ENCODE results near the gene THBS2. TPM values are rescaled to one million over a fixed set of nuclear protein-coding genes. Genes with fewer than 3 reads are reported as not detected.

The THBS2 gene
- total and polyA plus RNA-seq, 2 of the 8 experiments (the other 6 are each of a cell fraction or from before 2014, with no cell fraction given), result 11.0 to 22.5 TPM

DNA sequence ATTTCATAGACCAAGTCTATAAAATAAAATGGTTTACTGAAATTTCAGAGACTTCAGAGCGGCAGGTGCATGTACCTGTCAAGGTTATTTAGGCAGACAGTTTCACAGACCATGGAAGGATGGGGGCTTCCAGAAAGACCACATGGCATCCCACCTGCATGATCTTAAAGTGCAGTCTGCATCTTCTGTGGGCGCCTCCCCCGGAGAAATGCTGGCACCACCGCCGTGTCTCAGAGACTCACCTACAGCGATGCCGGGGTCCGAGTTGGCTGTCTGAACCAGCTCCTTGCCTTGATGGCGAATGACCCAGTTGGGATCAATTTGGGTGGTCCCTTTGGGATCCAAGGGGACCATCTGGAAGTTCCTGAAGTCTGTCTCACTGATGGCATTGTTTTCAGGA is 30.6 kb downstream of the THBS2 start:
- ChIA-PET CTCF (ENCODE audit: partially characterized antibody) (no interaction called here), POLR2A (ENCODE audit: partially characterized antibody) (no interaction called here)
- Histone ChIP-seq H3K23ac (ENCODE audit: insufficient read length) (no peak overlapping the region), H3K79me1 (ENCODE audit: low read depth, low read length) (no peaks in the 10 kb centered on the region), H2BK20ac (ENCODE audit: low read length) (no peak overlapping the region), H3K18ac (ENCODE audit: extremely low read depth, low read length) (no peak overlapping the region), H4K91ac (replicated peaks; ENCODE audit: insufficient read length, low read length) (no peak overlapping the region), H2BK12ac (ENCODE audit: low read depth, low read length) (no peak overlapping the region), H3K27me3 (replicated peaks in 1 of 4; ENCODE audit: control insufficient read depth in 3 of 4, extremely low read depth in 1 of 4, insufficient read depth in 3 of 4, low read length in 3 of 4) (no peaks in the 10 kb centered on the region), H3K14ac (ENCODE audit: insufficient read length) (no peak overlapping the region), H3K9me3 (ENCODE audit: insufficient read depth in 2 of 2, low read depth in 1 of 2, low read length in 1 of 2) (peaks cover 10 to 12% of the 10 kb centered on the region in 2 experiments), H3K56ac (replicated peaks; ENCODE audit: insufficient read length, low read depth, low read length) (no peak overlapping the region), H3K9ac (replicated peaks in 1 of 4; ENCODE audit: extremely low read depth in 1 of 4, low read depth in 3 of 4, low read length in 3 of 4) (no peak overlapping the region), H2AK5ac (ENCODE audit: low read depth, low read length) (no peak overlapping the region), H4K8ac (ENCODE audit: extremely low read depth, insufficient read depth, low read length) (no peak overlapping the region), H2BK15ac (ENCODE audit: low read length) (no peak overlapping the region), H3K4me2 (ENCODE audit: insufficient read depth in 1 of 2, low read depth in 2 of 2, low read length in 2 of 2) (no peak overlapping the region), H3K36me3 (ENCODE audit: control insufficient read depth in 2 of 4, insufficient read depth in 4 of 4, low read length in 3 of 4) (peaks cover 3 to 50% (median 15%) of the 10 kb centered on the region in 4 experiments; a peak in 6 of 8 replicates), H2BK120ac (replicated peaks; ENCODE audit: low read depth, low read length) (no peak overlapping the region), H3K4me3 (ENCODE audit: extremely low read depth in 1 of 4, insufficient read depth in 2 of 4, low read depth in 3 of 4, low read length in 4 of 4) (no peak overlapping the region), H3K79me2 (ENCODE audit: control insufficient read depth in 1 of 2, insufficient read depth in 2 of 2, low read length in 2 of 2) (no peaks in the 10 kb centered on the region), H3K4me1 (replicated peaks in 1 of 4; ENCODE audit: control insufficient read depth in 3 of 4, insufficient read depth in 4 of 4, low read length in 3 of 4) (no peaks in the 10 kb centered on the region), H3K4ac (replicated peaks; ENCODE audit: insufficient read length, low read depth, low read length) (no peak overlapping the region), H3K27ac (ENCODE audit: low read depth, low read length) (no peak overlapping the region), H2AFZ (ENCODE audit: low read length) (no peak overlapping the region), H3K23me2 (ENCODE audit: low read depth, low read length) (peaks cover 13% of the 10 kb centered on the region; the same call in 1 of the 2 replicates), H4K20me1 (replicated peaks in 1 of 2; ENCODE audit: control insufficient read depth in 1 of 2, insufficient read depth in 2 of 2, low read length in 2 of 2) (no peaks in the 10 kb centered on the region), H2BK5ac (ENCODE audit: low read depth, low read length) (no peak overlapping the region), H4K5ac (ENCODE audit: insufficient read length, low read depth, low read length) (no peak overlapping the region)
- WGBS, 2 experiments (ENCODE audit: extremely low coverage in 1 of 2, insufficient coverage in 1 of 2, insufficient read length in 1 of 2, insufficient replicate concordance in 2 of 2, low coverage in 1 of 2, low lambda C conversion rate in 2 of 2, missing lambda C conversion rate in 1 of 2), result 91% methylated on average over 9 of the region's 9 CpGs; no CpG with 5 or more reads in 1 of the 2 experiments
- no peak for FAIRE-seq
- no peak for DNase-seq (ENCODE audit: low read depth in 1 of 2, low spot score in 2 of 2)
- TF ChIP-seq POLR2AphosphoS5 (IDR thresholded peaks at IDR 0.05; ENCODE audit: low read depth, low read length) (no peak), EZH2 (IDR thresholded peaks at IDR 0.05; ENCODE audit: low read depth, low read length, severe bottlenecking) (no peak), GTF2F1 (IDR thresholded peaks at IDR 0.05; ENCODE audit: borderline replicate concordance, low read depth, low read length) (no peak), SUZ12 (IDR thresholded peaks at IDR 0.05; ENCODE audit: low read length) (no peak), TBP (IDR thresholded peaks at IDR 0.05; ENCODE audit: low read depth, low read length) (no peak), ZNF274 (IDR thresholded peaks at IDR 0.05; ENCODE audit: borderline replicate concordance, extremely low read depth, low read length) (no peak), RFX5 (IDR thresholded peaks at IDR 0.05; ENCODE audit: borderline replicate concordance, low read depth, low read length) (no peak), RNF2 (IDR thresholded peaks at IDR 0.05; ENCODE audit: borderline replicate concordance, low read depth, low read length, missing control alignments, poor library complexity, severe bottlenecking) (no peak), CTBP2 (IDR thresholded peaks at IDR 0.05; ENCODE audit: borderline replicate concordance, insufficient read depth, insufficient read length, low read length) (no peak)
- TF ChIP-seq, protein P1, sequence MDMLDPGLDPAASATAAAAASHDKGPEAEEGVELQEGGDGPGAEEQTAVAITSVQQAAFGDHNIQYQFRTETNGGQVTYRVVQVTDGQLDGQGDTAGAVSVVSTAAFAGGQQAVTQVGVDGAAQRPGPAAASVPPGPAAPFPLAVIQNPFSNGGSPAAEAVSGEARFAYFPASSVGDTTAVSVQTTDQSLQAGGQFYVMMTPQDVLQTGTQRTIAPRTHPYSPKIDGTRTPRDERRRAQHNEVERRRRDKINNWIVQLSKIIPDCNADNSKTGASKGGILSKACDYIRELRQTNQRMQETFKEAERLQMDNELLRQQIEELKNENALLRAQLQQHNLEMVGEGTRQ (IDR thresholded peaks at IDR 0.05; ENCODE audit: low read length), result no peak
- TF ChIP-seq, protein P2, sequence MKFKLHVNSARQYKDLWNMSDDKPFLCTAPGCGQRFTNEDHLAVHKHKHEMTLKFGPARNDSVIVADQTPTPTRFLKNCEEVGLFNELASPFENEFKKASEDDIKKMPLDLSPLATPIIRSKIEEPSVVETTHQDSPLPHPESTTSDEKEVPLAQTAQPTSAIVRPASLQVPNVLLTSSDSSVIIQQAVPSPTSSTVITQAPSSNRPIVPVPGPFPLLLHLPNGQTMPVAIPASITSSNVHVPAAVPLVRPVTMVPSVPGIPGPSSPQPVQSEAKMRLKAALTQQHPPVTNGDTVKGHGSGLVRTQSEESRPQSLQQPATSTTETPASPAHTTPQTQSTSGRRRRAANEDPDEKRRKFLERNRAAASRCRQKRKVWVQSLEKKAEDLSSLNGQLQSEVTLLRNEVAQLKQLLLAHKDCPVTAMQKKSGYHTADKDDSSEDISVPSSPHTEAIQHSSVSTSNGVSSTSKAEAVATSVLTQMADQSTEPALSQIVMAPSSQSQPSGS (IDR thresholded peaks at IDR 0.05; ENCODE audit: low read length), result no peak

Measured in H1 (cell line).